ENCODE results near the gene DLG2. TPM values are rescaled to one million over a fixed set of nuclear protein-coding genes. Genes with fewer than 3 reads are reported as not detected.

DLG2 gene
- polyA plus RNA-seq, 3 donors = 0.24 to 0.39 TPM; not detected in 1

DNA sequence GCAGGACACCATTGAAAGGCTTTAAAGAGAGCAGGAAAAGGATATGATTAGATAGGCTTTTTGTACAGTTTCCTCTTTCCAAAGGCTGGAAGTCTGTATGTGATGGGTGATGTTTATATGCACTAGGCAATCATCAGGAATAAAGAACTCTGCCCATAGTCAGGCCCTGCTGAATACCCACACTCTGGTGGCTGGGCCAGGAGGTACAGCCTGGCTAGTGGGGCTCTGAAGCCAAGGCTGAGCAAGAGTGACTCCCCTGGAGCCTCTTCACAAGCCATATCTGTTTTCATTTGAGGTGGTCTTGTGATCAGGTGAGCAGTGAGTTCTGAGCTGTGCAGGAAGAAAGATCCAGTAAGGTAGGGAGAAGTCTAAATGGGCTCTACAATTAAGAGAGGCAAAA is 1801.1 kb downstream of the DLG2 start:
- no peaks in the 10 kb centered on the region for H3K36me3 ChIP-seq (replicated peaks in 1 of 2; ENCODE audit: control insufficient read depth in 1 of 2, insufficient read depth in 2 of 2, low read length in 2 of 2)
- no peak overlapping the region for H3K4me2 ChIP-seq (replicated peaks; ENCODE audit: extremely low read depth, low read length, poor library complexity, severe bottlenecking)
- no peaks in the 10 kb centered on the region for H3K27me3 ChIP-seq (ENCODE audit: control insufficient read depth in 2 of 2, insufficient read depth in 2 of 2, low read length in 2 of 2)
- no peaks in the 10 kb centered on the region for H3K79me2 ChIP-seq (ENCODE audit: insufficient read depth, low read length)
- H3K9ac ChIP-seq (ENCODE audit: insufficient read depth, low read length, poor library complexity, severe bottlenecking) = no peak overlapping the region
- H3K27ac ChIP-seq (ENCODE audit: low read depth in 1 of 2, low read length in 2 of 2) = no peak overlapping the region
- intact Hi-C loops (cut with micrococcal nuclease) = loop anchor here in 1 of 2 donors (10.0 kb wide), 1 partner anchor 581 kb away; no protein-coding TSS in a partner anchor
- Mint-ChIP-seq H3K9me3 (no peaks in the 10 kb centered on the region), H3K4me1 (no peaks in the 10 kb centered on the region), H3K27ac (no peak overlapping the region), H3K27me3 (ENCODE audit: low read depth in 3 of 3) (peaks cover 0 to 4% (median 0%) of the 10 kb centered on the region in 3 donors), H3K4me3 (no peak overlapping the region), H3K36me3 (no peaks in the 10 kb centered on the region)
- TF ChIP-seq, protein P1, sequence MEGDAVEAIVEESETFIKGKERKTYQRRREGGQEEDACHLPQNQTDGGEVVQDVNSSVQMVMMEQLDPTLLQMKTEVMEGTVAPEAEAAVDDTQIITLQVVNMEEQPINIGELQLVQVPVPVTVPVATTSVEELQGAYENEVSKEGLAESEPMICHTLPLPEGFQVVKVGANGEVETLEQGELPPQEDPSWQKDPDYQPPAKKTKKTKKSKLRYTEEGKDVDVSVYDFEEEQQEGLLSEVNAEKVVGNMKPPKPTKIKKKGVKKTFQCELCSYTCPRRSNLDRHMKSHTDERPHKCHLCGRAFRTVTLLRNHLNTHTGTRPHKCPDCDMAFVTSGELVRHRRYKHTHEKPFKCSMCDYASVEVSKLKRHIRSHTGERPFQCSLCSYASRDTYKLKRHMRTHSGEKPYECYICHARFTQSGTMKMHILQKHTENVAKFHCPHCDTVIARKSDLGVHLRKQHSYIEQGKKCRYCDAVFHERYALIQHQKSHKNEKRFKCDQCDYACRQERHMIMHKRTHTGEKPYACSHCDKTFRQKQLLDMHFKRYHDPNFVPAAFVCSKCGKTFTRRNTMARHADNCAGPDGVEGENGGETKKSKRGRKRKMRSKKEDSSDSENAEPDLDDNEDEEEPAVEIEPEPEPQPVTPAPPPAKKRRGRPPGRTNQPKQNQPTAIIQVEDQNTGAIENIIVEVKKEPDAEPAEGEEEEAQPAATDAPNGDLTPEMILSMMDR (IDR thresholded peaks at IDR 0.05) = no peak
- no peak overlapping the region for H3K4me3 ChIP-seq (replicated peaks in 1 of 3; ENCODE audit: low read depth in 2 of 3, low read length in 3 of 3)
- H3K4me1 ChIP-seq (ENCODE audit: control insufficient read depth in 1 of 2, insufficient read depth in 2 of 2, low read length in 2 of 2) = no peaks in the 10 kb centered on the region
- H2AFZ ChIP-seq (ENCODE audit: insufficient read depth, low read depth, low read length, poor library complexity, severe bottlenecking) = no peak overlapping the region
- DNase-seq = no peak
- H3K9me3 ChIP-seq (replicated peaks in 1 of 2; ENCODE audit: control insufficient read depth in 1 of 2, insufficient read depth in 1 of 2, low read length in 2 of 2) = no peaks in the 10 kb centered on the region
- no peaks in the 10 kb centered on the region for H4K20me1 ChIP-seq (ENCODE audit: insufficient read depth, low read length)

DNA sequence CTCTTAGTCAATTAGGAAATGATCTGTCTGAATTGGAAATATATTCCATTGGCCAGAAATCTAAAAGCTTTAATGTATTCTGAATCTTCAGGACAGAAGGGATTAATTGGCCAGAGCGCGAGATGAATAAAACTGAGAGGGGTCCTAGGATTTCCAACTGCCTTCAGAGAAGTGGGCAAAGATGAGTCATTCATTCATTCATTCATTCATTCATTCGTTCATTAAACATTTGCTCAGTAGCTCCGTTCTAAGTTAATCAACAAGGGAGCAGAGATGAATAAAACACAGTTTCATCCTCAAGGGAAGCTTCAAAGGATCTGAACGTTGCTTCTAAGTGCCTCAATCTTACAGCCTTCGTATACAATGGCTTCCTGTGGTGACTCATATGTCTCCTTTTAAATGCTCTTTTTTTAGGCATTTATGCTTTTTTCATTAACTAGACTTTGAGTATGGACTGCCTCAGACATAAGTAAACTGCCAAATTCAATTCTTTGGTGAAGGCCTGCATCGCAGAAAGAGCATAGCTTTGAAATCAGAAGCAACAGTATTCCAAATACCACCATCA is 1803.6 kb downstream of the DLG2 start:
- Mint-ChIP-seq H3K4me1 (no peaks in the 10 kb centered on the region), H3K36me3 (no peaks in the 10 kb centered on the region), H3K9me3 (no peaks in the 10 kb centered on the region), H3K27ac (no peak overlapping the region), H3K4me3 (no peak overlapping the region), H3K27me3 (ENCODE audit: low read depth in 3 of 3) (peaks cover 0 to 4% (median 4%) of the 10 kb centered on the region in 3 donors)
- Histone ChIP-seq H3K79me2 (ENCODE audit: insufficient read depth, low read length) (no peaks in the 10 kb centered on the region), H3K4me1 (ENCODE audit: control insufficient read depth in 1 of 2, insufficient read depth in 2 of 2, low read length in 2 of 2) (no peaks in the 10 kb centered on the region), H3K27ac (ENCODE audit: low read depth in 1 of 2, low read length in 2 of 2) (no peak overlapping the region), H3K4me3 (replicated peaks in 1 of 3; ENCODE audit: low read depth in 2 of 3, low read length in 3 of 3) (no peak overlapping the region), H3K4me2 (replicated peaks; ENCODE audit: extremely low read depth, low read length, poor library complexity, severe bottlenecking) (no peak overlapping the region), H2AFZ (ENCODE audit: insufficient read depth, low read depth, low read length, poor library complexity, severe bottlenecking) (no peak overlapping the region), H3K9ac (ENCODE audit: insufficient read depth, low read length, poor library complexity, severe bottlenecking) (no peak overlapping the region), H3K27me3 (ENCODE audit: control insufficient read depth in 2 of 2, insufficient read depth in 2 of 2, low read length in 2 of 2) (no peaks in the 10 kb centered on the region), H4K20me1 (ENCODE audit: insufficient read depth, low read length) (no peaks in the 10 kb centered on the region), H3K36me3 (replicated peaks in 1 of 2; ENCODE audit: control insufficient read depth in 1 of 2, insufficient read depth in 2 of 2, low read length in 2 of 2) (no peaks in the 10 kb centered on the region), H3K9me3 (replicated peaks in 1 of 2; ENCODE audit: control insufficient read depth in 1 of 2, insufficient read depth in 1 of 2, low read length in 2 of 2) (no peaks in the 10 kb centered on the region)
- TF ChIP-seq, protein P1 (IDR thresholded peaks at IDR 0.05) = no peak
- no peak for DNase-seq
- 69% methylated on average over 3 of the region's 7 CpGs for WGBS (ENCODE audit: insufficient coverage)
- intact Hi-C loops (cut with micrococcal nuclease) = loop anchor here in 1 of 2 donors (10.0 kb wide), 1 partner anchor 579 kb away; no protein-coding TSS in a partner anchor

Data from CD14-positive monocyte (primary cell).